Keratinocyte (primary cell): Measurements from ENCODE around the gene NDOR1. TPM values are rescaled to one million over a fixed set of nuclear protein-coding genes. Genes with fewer than 3 reads are reported as not detected.

Experiments
- DNase-seq: peaks from one replicate; pipeline ENCODE4 v3.0.0-alpha.2; 2011; ENCODE audit warnings: low read depth, missing footprints, low spot score
- FAIRE-seq: peaks from 2 replicates; lab custom pipeline; 2011; peaks lifted over from hg19 to GRCh38; lab: Jason Lieb, UNC
- H2AFZ ChIP-seq: 2 replicates; pipeline ENCODE4 v1.6.0; 2012; ENCODE audit warnings: low read length, control low read depth, inconsistent platforms; ENCODE audit not compliant: control insufficient read depth
- H3K27ac ChIP-seq: 2 replicates; pipeline ENCODE4 v1.5.1; 2011; ENCODE audit warnings: low read length; ENCODE audit not compliant: control insufficient read depth, insufficient read depth
- H3K27me3 ChIP-seq: 3 replicates; pipeline ENCODE4 v1.6.0; 2011; ENCODE audit warnings: low read length; ENCODE audit not compliant: control insufficient read depth, insufficient read depth; ENCODE audit errors: extremely low read depth
- H3K36me3 ChIP-seq, 2 experiments: 2 replicates in 1 of 2; 3 replicates in 1 of 2; pipeline ENCODE4 v1.5.1; 2011; ENCODE audit warnings: low read length in 2 of 2, mild to moderate bottlenecking in 1 of 2; ENCODE audit not compliant: control insufficient read depth in 2 of 2, insufficient read depth in 2 of 2; ENCODE audit errors: extremely low read depth in 1 of 2
- H3K4me1 ChIP-seq: 3 replicates; pipeline ENCODE4 v1.5.1; 2011; ENCODE audit warnings: low read length; ENCODE audit not compliant: control insufficient read depth, insufficient read depth; ENCODE audit errors: extremely low read depth
- H3K4me2 ChIP-seq: 3 replicates; pipeline ENCODE4 v1.6.0; 2011; ENCODE audit warnings: low read depth, low read length; ENCODE audit not compliant: control insufficient read depth, insufficient read depth; ENCODE audit errors: extremely low read depth
- H3K4me3 ChIP-seq, 3 experiments: fragments of 200-600 bp in 1 of 3; sonication (generic) in 1 of 3; 2 replicates in 2 of 3; 3 replicates in 1 of 3; pipeline ENCODE4 v1.5.1; 2011 to 2016; ENCODE audit warnings: low read length in 3 of 3, mild to moderate bottlenecking in 3 of 3, control low read depth in 2 of 3, inconsistent platforms in 1 of 3, low read depth in 1 of 3, mixed read lengths in 1 of 3, mixed run types in 1 of 3, moderate library complexity in 1 of 3; ENCODE audit not compliant: control insufficient read depth in 2 of 3, insufficient read depth in 2 of 3; ENCODE audit errors: extremely low read depth in 1 of 3
- H3K79me2 ChIP-seq: 2 replicates; pipeline ENCODE4 v1.6.0; 2012; ENCODE audit warnings: low read length; ENCODE audit not compliant: control insufficient read depth, insufficient read depth
- H3K9ac ChIP-seq: 3 replicates; pipeline ENCODE4 v1.6.0; 2011; ENCODE audit warnings: low read length; ENCODE audit not compliant: control insufficient read depth, insufficient read depth; ENCODE audit errors: extremely low read depth
- H3K9me1 ChIP-seq: 3 replicates; pipeline ENCODE4 v1.6.0; 2011; ENCODE audit warnings: low read length; ENCODE audit not compliant: control insufficient read depth, insufficient read depth; ENCODE audit errors: extremely low read depth
- H3K9me3 ChIP-seq: 2 replicates; pipeline ENCODE4 v1.5.1; 2012; ENCODE audit warnings: low read depth, low read length; ENCODE audit not compliant: control insufficient read depth
- H4K20me1 ChIP-seq: 3 replicates; pipeline ENCODE4 v1.6.0; 2011; ENCODE audit warnings: low read length; ENCODE audit not compliant: control insufficient read depth, insufficient read depth; ENCODE audit errors: extremely low read depth
- EZH2 ChIP-seq: IDR thresholded peaks from one replicate; pipeline ENCODE4 v1.6.1; 2012; ENCODE audit warnings: inconsistent platforms, mild to moderate bottlenecking, low read length, moderate library complexity
- dilution Hi-C: fragments of 300-500 bp; cut with MboI; formaldehyde crosslinking; loops from one replicate; pipeline ENCODE4 v1.7.0; 2020; ENCODE audit warnings: low sequenced_read_pairs; ENCODE audit not compliant: extremely low pct_ligation_motif_present
- polyA plus RNA-seq, 5 experiments: library from polyadenylated mRNA; depleted of rRNA in 3 of 5; stranded (reverse) in 3 of 5; stranded (forward) in 1 of 5; unstranded in 1 of 5; fragments of >200 nt; gene quantifications; 1 replicate in 1 of 5; 2 replicates in 3 of 5; 3 replicates in 1 of 5; pipeline versions ENCODE4 v1.2.1 to v1.2.3, GENCODE V29; 2011 to 2012; ENCODE audit warnings: missing spikeins in 2 of 5, low read depth in 1 of 5, low replicate concordance in 1 of 5
- TF ChIP-seq, protein P1 (sequence below), 3 experiments: IDR thresholded peaks in 1 of 3; conservative IDR thresholded peaks in 1 of 3; optimal IDR thresholded peaks in 1 of 3; 2 replicates in 2 of 3; 3 replicates in 1 of 3; pipeline versions ENCODE3 to v1.5.1; 2011; ENCODE audit warnings: low read length in 3 of 3, mild to moderate bottlenecking in 3 of 3, moderate library complexity in 2 of 3, control low read depth in 1 of 3, inconsistent platforms in 1 of 3; ENCODE audit not compliant: insufficient read depth in 2 of 3; ENCODE audit errors: extremely low read depth in 1 of 3

Gene NDOR1
- polyA plus RNA-seq, 1 donor (not counting 4 experiments of a cell fraction or from before 2014, with no cell fraction given): 3.9 TPM

DNA sequence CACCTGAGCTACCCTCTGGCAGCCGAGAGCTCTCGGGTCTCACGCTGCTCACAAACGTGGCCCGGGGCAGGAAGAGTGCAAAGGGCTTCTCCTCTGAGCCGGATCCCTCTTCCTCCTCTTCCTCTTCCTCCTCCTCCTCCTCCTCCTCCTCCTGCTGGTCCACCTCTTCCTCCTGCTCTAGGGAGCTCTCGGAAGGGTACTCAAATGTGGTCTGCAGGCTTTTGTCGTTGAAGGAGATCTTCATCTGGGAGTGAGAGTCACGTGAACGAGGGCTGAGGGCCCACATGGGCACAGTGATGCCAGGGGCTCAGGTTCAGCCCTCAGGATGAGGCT lies 13.1 kb upstream of the NDOR1 start:
- no peak overlapping the region for H3K4me3 ChIP-seq
- DNase-seq: no peak
- H3K9me3 ChIP-seq: no peaks in the 10 kb centered on the region
- H3K36me3 ChIP-seq: peaks cover 9 to 13% of the 10 kb centered on the region in 2 experiments
- H3K4me2 ChIP-seq: no peak overlapping the region
- FAIRE-seq: no peak
- no peak overlapping the region for H3K27ac ChIP-seq
- H3K9me1 ChIP-seq: peaks cover 3% of the 10 kb centered on the region
- dilution Hi-C loops: no loop called here
- H2AFZ ChIP-seq: no peak overlapping the region
- H4K20me1 ChIP-seq: peaks cover 5% of the 10 kb centered on the region
- TF ChIP-seq EZH2: no peak
- TF ChIP-seq, protein P1, sequence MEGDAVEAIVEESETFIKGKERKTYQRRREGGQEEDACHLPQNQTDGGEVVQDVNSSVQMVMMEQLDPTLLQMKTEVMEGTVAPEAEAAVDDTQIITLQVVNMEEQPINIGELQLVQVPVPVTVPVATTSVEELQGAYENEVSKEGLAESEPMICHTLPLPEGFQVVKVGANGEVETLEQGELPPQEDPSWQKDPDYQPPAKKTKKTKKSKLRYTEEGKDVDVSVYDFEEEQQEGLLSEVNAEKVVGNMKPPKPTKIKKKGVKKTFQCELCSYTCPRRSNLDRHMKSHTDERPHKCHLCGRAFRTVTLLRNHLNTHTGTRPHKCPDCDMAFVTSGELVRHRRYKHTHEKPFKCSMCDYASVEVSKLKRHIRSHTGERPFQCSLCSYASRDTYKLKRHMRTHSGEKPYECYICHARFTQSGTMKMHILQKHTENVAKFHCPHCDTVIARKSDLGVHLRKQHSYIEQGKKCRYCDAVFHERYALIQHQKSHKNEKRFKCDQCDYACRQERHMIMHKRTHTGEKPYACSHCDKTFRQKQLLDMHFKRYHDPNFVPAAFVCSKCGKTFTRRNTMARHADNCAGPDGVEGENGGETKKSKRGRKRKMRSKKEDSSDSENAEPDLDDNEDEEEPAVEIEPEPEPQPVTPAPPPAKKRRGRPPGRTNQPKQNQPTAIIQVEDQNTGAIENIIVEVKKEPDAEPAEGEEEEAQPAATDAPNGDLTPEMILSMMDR (optimal IDR thresholded peaks at IDR 0.05 in 1 of 3, IDR thresholded peaks at IDR 0.05 in 1 of 3, conservative IDR thresholded peaks at IDR 0.05 in 1 of 3; ENCODE audit: extremely low read depth in 1 of 3, insufficient read depth in 2 of 3, low read length in 3 of 3): no peak
- H3K9ac ChIP-seq: no peak overlapping the region
- H3K4me1 ChIP-seq: peaks cover 30% of the 10 kb centered on the region
- peaks cover 3% of the 10 kb centered on the region for H3K27me3 ChIP-seq
- peaks cover 27% of the 10 kb centered on the region for H3K79me2 ChIP-seq

DNA sequence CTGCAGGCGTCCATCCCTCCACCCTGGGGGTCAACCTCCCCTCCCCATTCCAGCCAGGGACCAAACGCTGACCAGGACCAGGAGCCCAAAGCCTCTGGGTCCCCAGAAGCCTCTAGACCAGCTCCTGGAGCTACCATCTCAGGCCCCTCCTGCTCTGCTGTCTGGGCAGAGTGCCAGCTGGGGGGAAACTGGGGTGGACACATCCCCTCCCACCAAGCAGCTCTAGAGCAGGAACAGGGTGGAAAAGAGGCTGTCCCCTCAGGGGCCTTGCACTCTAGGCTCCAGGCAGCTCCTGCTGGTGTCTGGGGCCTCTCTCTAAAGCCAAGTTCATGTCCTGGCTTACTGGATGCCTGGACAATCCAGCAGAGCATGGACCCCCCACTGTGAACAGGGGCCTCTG lies 12.6 kb upstream of the NDOR1 start:
- FAIRE-seq (no peak), DNase-seq (no peak)
- no peaks in the 10 kb centered on the region for H3K9me3 ChIP-seq
- peaks cover 29% of the 10 kb centered on the region for H3K4me1 ChIP-seq
- H4K20me1 ChIP-seq: peaks cover 7% of the 10 kb centered on the region
- dilution Hi-C loops: no loop called here
- H3K4me2 ChIP-seq: no peak overlapping the region
- H3K27ac ChIP-seq: no peak overlapping the region
- H3K27me3 ChIP-seq: peaks cover 3% of the 10 kb centered on the region
- H3K9me1 ChIP-seq: peaks cover 3% of the 10 kb centered on the region
- H2AFZ ChIP-seq: no peak overlapping the region
- H3K4me3 ChIP-seq: no peak overlapping the region
- H3K79me2 ChIP-seq: peaks cover 22% of the 10 kb centered on the region
- TF ChIP-seq, protein P1 (optimal IDR thresholded peaks at IDR 0.05 in 1 of 3, IDR thresholded peaks at IDR 0.05 in 1 of 3, conservative IDR thresholded peaks at IDR 0.05 in 1 of 3; ENCODE audit: extremely low read depth in 1 of 3, insufficient read depth in 2 of 3, low read length in 3 of 3): no peak
- H3K9ac ChIP-seq: no peak overlapping the region
- H3K36me3 ChIP-seq: peaks cover 9 to 13% of the 10 kb centered on the region in 2 experiments
